Measurements from ENCODE around the gene NUDT21.
"Not testable (repeated sequence)": the region's sequence is repeated elsewhere in the genome, so short reads cannot be mapped to it uniquely, and the experiment has no call there.

The NUDT21 gene

GRCh38 chr16:56450986-56451752, at the start of gene NUDT21, which contains the start of gene OGFOD1:
Gene NUDT21 (minus strand): TSS chr16:56451332. CDS start chr16:56451202, 130 bp downstream.
Gene OGFOD1 (plus strand): TSS chr16:56451554. CDS start chr16:56451613, 59 bp downstream.
- peak; percentile 94 to 95 for DNase-seq

GRCh38 chr16:56493815-56494214, 42.7 kb upstream of the NUDT21 start:
- no peak for DNase-seq

GRCh38 chr16:56493126-56493525, 42.0 kb upstream of the NUDT21 start:
- no peak for DNase-seq

GRCh38 chr16:56491657-56492261, 40.6 kb upstream of the NUDT21 start:
- DNase-seq: no peak

- not testable (repeated sequence) for DNase-seq
Measured at GRCh38 chr16:56488868-56489267, 37.7 kb upstream of the NUDT21 start.

- DNase-seq: no peak
Measured at GRCh38 chr16:56488035-56488434, 36.9 kb upstream of the NUDT21 start.

- DNase-seq: no peak
Measured at GRCh38 chr16:56483394-56483793, 32.3 kb upstream of the NUDT21 start.

- no peak for DNase-seq
Measured at GRCh38 chr16:56482683-56483236, 31.6 kb upstream of the NUDT21 start.

- DNase-seq: no peak
Measured at GRCh38 chr16:56481468-56482122, 30.5 kb upstream of the NUDT21 start.

- no peak for DNase-seq
Measured at GRCh38 chr16:56480776-56481467, 29.8 kb upstream of the NUDT21 start.

GRCh38 chr16:56479469-56479868, 28.3 kb upstream of the NUDT21 start:
- no peak for DNase-seq

GRCh38 chr16:56478281-56479049, 27.3 kb upstream of the NUDT21 start:
- DNase-seq: no peak

- DNase-seq: no peak
Measured at GRCh38 chr16:56477096-56477878, 26.2 kb upstream of the NUDT21 start.

GRCh38 chr16:56475201-56475600, 24.1 kb upstream of the NUDT21 start:
- DNase-seq: no peak

GRCh38 chr16:56470666-56471065, 19.5 kb upstream of the NUDT21 start:
- no peak for DNase-seq

- no peak for DNase-seq
Measured at GRCh38 chr16:56470232-56470631, 19.1 kb upstream of the NUDT21 start.

GRCh38 chr16:56469748-56470147, 18.6 kb upstream of the NUDT21 start:
- DNase-seq: no peak

- no peak for DNase-seq
Measured at GRCh38 chr16:56468800-56469199, 17.7 kb upstream of the NUDT21 start.

GRCh38 chr16:56466344-56466743, 15.2 kb upstream of the NUDT21 start:
- DNase-seq: no peak

GRCh38 chr16:56463153-56463552, 12.0 kb upstream of the NUDT21 start:
- DNase-seq: no peak

GRCh38 chr16:56462064-56462796, 11.1 kb upstream of the NUDT21 start:
- no peak for DNase-seq

All from CD4-positive, alpha-beta T cell treated with Interferon alpha-2 for 1 hour (primary cell).